ENCODE results near the gene KIF16B.

GRCh38 chr20:16621435-16622141 is 48.3 kb upstream of the KIF16B start:
- 0 out of 4 replicates have a peak, but pooled peaks of 1 of the 2 experiments have one; percentile 13 for TF ChIP-seq CTCF (conservative IDR thresholded peaks at IDR 0.05; ENCODE audit: low read depth in 2 of 2)
- no peak for TF ChIP-seq EZH2 (IDR thresholded peaks at IDR 0.05; ENCODE audit: low read depth, unreplicated experiment)
- no peak for TF ChIP-seq EZH2phosphoT487 (IDR thresholded peaks at IDR 0.05; ENCODE audit: unreplicated experiment)
- no peak for TF ChIP-seq POLR2AphosphoS5 (IDR thresholded peaks at IDR 0.05; ENCODE audit: low read depth)
- no peak for TF ChIP-seq REST (IDR thresholded peaks at IDR 0.05; ENCODE audit: unreplicated experiment)
- TF ChIP-seq, protein P1, sequence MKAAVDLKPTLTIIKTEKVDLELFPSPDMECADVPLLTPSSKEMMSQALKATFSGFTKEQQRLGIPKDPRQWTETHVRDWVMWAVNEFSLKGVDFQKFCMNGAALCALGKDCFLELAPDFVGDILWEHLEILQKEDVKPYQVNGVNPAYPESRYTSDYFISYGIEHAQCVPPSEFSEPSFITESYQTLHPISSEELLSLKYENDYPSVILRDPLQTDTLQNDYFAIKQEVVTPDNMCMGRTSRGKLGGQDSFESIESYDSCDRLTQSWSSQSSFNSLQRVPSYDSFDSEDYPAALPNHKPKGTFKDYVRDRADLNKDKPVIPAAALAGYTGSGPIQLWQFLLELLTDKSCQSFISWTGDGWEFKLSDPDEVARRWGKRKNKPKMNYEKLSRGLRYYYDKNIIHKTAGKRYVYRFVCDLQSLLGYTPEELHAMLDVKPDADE (IDR thresholded peaks at IDR 0.05): no peak
- no peak for TF ChIP-seq JUNB (IDR thresholded peaks at IDR 0.05; ENCODE audit: unreplicated experiment)
- no peak for TF ChIP-seq ZNF114 (CRISPR knock-in tag; IDR thresholded peaks at IDR 0.05)
- no peak for TF ChIP-seq CREB1 (CRISPR knock-in tag; IDR thresholded peaks at IDR 0.05; ENCODE audit: low read depth)
- no peak for TF ChIP-seq ZNF331 (CRISPR knock-in tag; IDR thresholded peaks at IDR 0.05; ENCODE audit: low read depth)
- TF ChIP-seq NANOG (IDR thresholded peaks at IDR 0.05; ENCODE audit: borderline replicate concordance): no peak

All from GM23338 (cell line).